ENCODE measurements around the gene NLRC3. TPM values are rescaled to one million over a fixed set of nuclear protein-coding genes. Genes with fewer than 3 reads are reported as not detected.

The NLRC3 gene
- total RNA-seq, 3 donors from 2014 or later (not counting 1 experiment from before 2014, with no cell fraction given): 98.8 to 145 (median 133) TPM

- peaks cover 29 to 63% of the 10 kb centered on the region in 2 donors for H3K4me1 Mint-ChIP-seq
- TF ChIP-seq, protein P1, sequence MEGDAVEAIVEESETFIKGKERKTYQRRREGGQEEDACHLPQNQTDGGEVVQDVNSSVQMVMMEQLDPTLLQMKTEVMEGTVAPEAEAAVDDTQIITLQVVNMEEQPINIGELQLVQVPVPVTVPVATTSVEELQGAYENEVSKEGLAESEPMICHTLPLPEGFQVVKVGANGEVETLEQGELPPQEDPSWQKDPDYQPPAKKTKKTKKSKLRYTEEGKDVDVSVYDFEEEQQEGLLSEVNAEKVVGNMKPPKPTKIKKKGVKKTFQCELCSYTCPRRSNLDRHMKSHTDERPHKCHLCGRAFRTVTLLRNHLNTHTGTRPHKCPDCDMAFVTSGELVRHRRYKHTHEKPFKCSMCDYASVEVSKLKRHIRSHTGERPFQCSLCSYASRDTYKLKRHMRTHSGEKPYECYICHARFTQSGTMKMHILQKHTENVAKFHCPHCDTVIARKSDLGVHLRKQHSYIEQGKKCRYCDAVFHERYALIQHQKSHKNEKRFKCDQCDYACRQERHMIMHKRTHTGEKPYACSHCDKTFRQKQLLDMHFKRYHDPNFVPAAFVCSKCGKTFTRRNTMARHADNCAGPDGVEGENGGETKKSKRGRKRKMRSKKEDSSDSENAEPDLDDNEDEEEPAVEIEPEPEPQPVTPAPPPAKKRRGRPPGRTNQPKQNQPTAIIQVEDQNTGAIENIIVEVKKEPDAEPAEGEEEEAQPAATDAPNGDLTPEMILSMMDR (IDR thresholded peaks at IDR 0.05): no peak
- Histone ChIP-seq H3K36me3 (ENCODE audit: control insufficient read depth, insufficient read depth, low read length) (peaks cover 12% of the 10 kb centered on the region), H3K9me3 (ENCODE audit: control insufficient read depth, insufficient read depth, low read length) (no peaks in the 10 kb centered on the region), H3K4me3 (ENCODE audit: low read length) (peak overlapping the region; percentile 28), H3K27ac (ENCODE audit: low read length) (peak overlapping the region; percentile 80), H3K27me3 (ENCODE audit: control insufficient read depth, insufficient read depth, low read length) (no peaks in the 10 kb centered on the region), H3K4me1 (ENCODE audit: control insufficient read depth, insufficient read depth, low read length) (peaks cover 66% of the 10 kb centered on the region)
- no peaks in the 10 kb centered on the region for H3K36me3 Mint-ChIP-seq
- H3K27me3 Mint-ChIP-seq (ENCODE audit: low read depth in 2 of 2): no peaks in the 10 kb centered on the region
- H3K27ac Mint-ChIP-seq: peak overlapping the region; percentile 89 to 97
- H3K4me3 Mint-ChIP-seq: peak overlapping the region; percentile 88
- peak; percentile 71 to 75 for DNase-seq
- peak; percentile 62 to 83 (median 78) for ATAC-seq
- 10% methylated on average over 13 of the region's 20 CpGs for WGBS (ENCODE audit: insufficient coverage)
- intact Hi-C loops (cut with micrococcal nuclease): loop anchor here (1.0 kb wide), 1 partner anchor 32 kb away; the partner anchor contains the start of gene SLX4
- H3K9me3 Mint-ChIP-seq: no peaks in the 10 kb centered on the region
Observed at GRCh38 chr16:3578610-3579551, 1.7 kb upstream of the NLRC3 start.

DNA sequence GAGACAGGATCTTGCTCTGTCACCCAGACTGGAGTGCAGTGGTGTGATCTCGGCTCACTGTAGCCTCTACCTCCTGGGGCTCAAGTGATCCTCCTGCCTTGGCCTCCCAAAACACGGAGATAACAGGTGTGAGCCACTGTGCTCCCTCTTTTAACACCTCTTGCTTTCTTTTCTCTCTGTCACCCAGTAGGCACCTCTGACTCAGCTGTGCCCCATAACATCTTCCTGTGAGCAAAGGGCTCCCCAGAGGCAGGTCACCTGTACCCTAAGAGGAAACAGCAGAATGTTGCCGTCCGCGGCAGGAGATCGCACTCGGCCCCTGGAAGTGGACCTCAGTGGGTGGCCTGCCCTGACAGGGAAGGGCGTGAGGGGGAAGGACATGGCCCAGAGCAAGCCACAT is 918 bp upstream of the NLRC3 start:
- WGBS (ENCODE audit: insufficient coverage): 7% methylated on average over 8 of the region's 8 CpGs
- Mint-ChIP-seq H3K4me3 (peak overlapping the region; percentile 88), H3K27ac (peak overlapping the region; percentile 89 to 97), H3K27me3 (ENCODE audit: low read depth in 2 of 2) (no peaks in the 10 kb centered on the region), H3K9me3 (no peaks in the 10 kb centered on the region), H3K4me1 (peaks cover 33 to 67% of the 10 kb centered on the region in 2 donors), H3K36me3 (no peaks in the 10 kb centered on the region)
- peak; percentile 38 to 66 for DNase-seq
- TF ChIP-seq, protein P1 (IDR thresholded peaks at IDR 0.05): no peak
- ATAC-seq: peak; percentile 29 to 52 (median 50)
- Histone ChIP-seq H3K4me1 (ENCODE audit: control insufficient read depth, insufficient read depth, low read length) (peaks cover 73% of the 10 kb centered on the region), H3K27ac (ENCODE audit: low read length) (peak overlapping the region; percentile 80), H3K9me3 (ENCODE audit: control insufficient read depth, insufficient read depth, low read length) (no peaks in the 10 kb centered on the region), H3K27me3 (ENCODE audit: control insufficient read depth, insufficient read depth, low read length) (no peaks in the 10 kb centered on the region), H3K36me3 (ENCODE audit: control insufficient read depth, insufficient read depth, low read length) (peaks cover 6% of the 10 kb centered on the region), H3K4me3 (ENCODE audit: low read length) (peak overlapping the region; percentile 28)
- intact Hi-C loops (cut with micrococcal nuclease): no loop called here

DNA sequence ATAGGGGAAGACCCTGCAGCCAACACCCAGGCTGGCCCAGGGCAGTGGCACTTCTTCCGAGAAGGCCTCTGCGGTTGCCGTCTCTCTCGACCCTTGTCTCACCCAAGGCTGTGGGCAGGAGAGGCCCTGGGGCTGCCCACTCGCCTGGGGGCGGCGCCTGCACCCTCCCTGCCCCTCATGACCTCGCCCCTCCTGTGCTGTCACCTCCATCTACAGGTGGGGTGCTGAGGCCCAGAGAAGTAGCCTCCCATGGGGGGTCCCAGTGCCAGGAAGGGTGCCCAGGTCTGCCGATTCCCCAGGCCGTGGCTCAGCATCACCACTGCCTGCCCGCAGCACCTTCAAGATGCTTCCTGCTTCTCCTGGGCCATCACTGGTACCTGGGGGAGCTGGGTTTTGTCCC is 992 bp downstream of the NLRC3 start:
- Mint-ChIP-seq H3K9me3 (no peaks in the 10 kb centered on the region), H3K27ac (peak overlapping the region; percentile 89 to 97), H3K27me3 (ENCODE audit: low read depth in 2 of 2) (no peaks in the 10 kb centered on the region), H3K36me3 (no peaks in the 10 kb centered on the region), H3K4me1 (peaks cover 36 to 72% of the 10 kb centered on the region in 2 donors), H3K4me3 (peak overlapping the region; percentile 98)
- intact Hi-C loops (cut with micrococcal nuclease): no loop called here
- 5% methylated on average over 11 of the region's 11 CpGs for WGBS (ENCODE audit: insufficient coverage)
- TF ChIP-seq, protein P1 (IDR thresholded peaks at IDR 0.05): no peak
- DNase-seq: peak in 1 of 2 donors; percentile 55
- Histone ChIP-seq H3K36me3 (ENCODE audit: control insufficient read depth, insufficient read depth, low read length) (peaks cover 5% of the 10 kb centered on the region), H3K27me3 (ENCODE audit: control insufficient read depth, insufficient read depth, low read length) (no peaks in the 10 kb centered on the region), H3K9me3 (ENCODE audit: control insufficient read depth, insufficient read depth, low read length) (no peaks in the 10 kb centered on the region), H3K4me3 (ENCODE audit: low read length) (peak overlapping the region; percentile 78), H3K27ac (ENCODE audit: low read length) (peak overlapping the region; percentile 80), H3K4me1 (ENCODE audit: control insufficient read depth, insufficient read depth, low read length) (peaks cover 78% of the 10 kb centered on the region)
- peak in 1 of 3 donors; percentile 4 for ATAC-seq

Data from natural killer cell (primary cell).